Mucosa of descending colon (tissue), 3 donors: Measurements from ENCODE around the gene TMCC1. TPM values are rescaled to one million over a fixed set of nuclear protein-coding genes. Genes with fewer than 3 reads are reported as not detected.

ENCODE experiments used
- ATAC-seq: fragments of 200-7000 bp; cut with Tn5 transposase; one replicate; pipeline ENCODE4 v1.9.1; 2020; ENCODE audit warnings: mild to moderate bottlenecking, moderate library complexity
- DNase-seq, 3 donors: peaks; one replicate each; pipeline ENCODE4 v3.0.0-alpha.2; 2020
- H3K36me3 ChIP-seq: fragments of 200-600 bp; one replicate; pipeline ENCODE4 v1.8.0; 2021; ENCODE audit warnings: low read depth, mild to moderate bottlenecking
- H3K4me1 ChIP-seq: fragments of 200-600 bp; one replicate; pipeline ENCODE4 v1.8.0; 2021; ENCODE audit warnings: low read depth, mild to moderate bottlenecking
- H3K4me3 ChIP-seq: fragments of 200-600 bp; one replicate; pipeline ENCODE4 v1.8.0; 2021; ENCODE audit warnings: mild to moderate bottlenecking
- H3K9me3 ChIP-seq: fragments of 200-600 bp; one replicate; pipeline ENCODE4 v1.8.0; 2021; ENCODE audit warnings: mild to moderate bottlenecking
- CTCF ChIP-seq: fragments of 200-600 bp; IDR thresholded peaks from one replicate; pipeline ENCODE4 v1.8.0; 2022; ENCODE audit warnings: antibody characterized with exemption, mild to moderate bottlenecking
- intact Hi-C, 2 donors: fragments of 100-400 bp; cut with DNase I in 1 of 2; cut with micrococcal nuclease in 1 of 2; formaldehyde crosslinking; loops; one replicate each; pipeline versions ENCODE4 v1.11.0 to v1.11.1; 2022; cut with DNase I, micrococcal nuclease
- total RNA-seq, 3 donors: library from RNA; stranded (reverse); fragmentation: NEBNext Ultra II Directional in 2 of 3; extraction: Animal tissue kit (Norgen Biotek cat#: 25700) in 2 of 3; gene quantifications; one replicate each; pipeline versions ENCODE4 v1.2.1 to v1.2.4, GENCODE V29; 2021 to 2023
- donor health status: DM: no; HTN: no; CAD: no; lungs with moderate emphysema.
- donor health status: DM: no; HTN: no; CAD: no.
- donor health status: DM: no; HTN: yes; CAD: no.

Gene TMCC1
- total RNA-seq, 3 donors from 2014 or later, result 28.6 to 58.7 (median 28.9) TPM

GRCh38 chr3:129632056-129632455 is 261.5 kb downstream of the TMCC1 start:
- intact Hi-C loops, result loop anchor here in 1 of 2 donors (10.0 kb wide), 1 partner anchor 303 kb away; no protein-coding TSS in a partner anchor
- Histone ChIP-seq H3K4me3 (no peak overlapping the region), H3K4me1 (peaks cover 5% of the 10 kb centered on the region), H3K36me3 (no peaks in the 10 kb centered on the region), H3K9me3 (no peaks in the 10 kb centered on the region)
- DNase-seq (no peak), ATAC-seq (no peak)
- TF ChIP-seq CTCF, result no peak

- ATAC-seq (no peak), DNase-seq (peak in 1 of 3 donors; percentile 23)
- no peak overlapping the region for H3K4me3 ChIP-seq
- H3K4me1 ChIP-seq, result peaks cover 26% of the 10 kb centered on the region
- intact Hi-C loops, result no loop called here
- H3K9me3 ChIP-seq, result no peaks in the 10 kb centered on the region
- no peak for TF ChIP-seq CTCF
- no peaks in the 10 kb centered on the region for H3K36me3 ChIP-seq
Observed at GRCh38 chr3:129629011-129629410, 264.5 kb downstream of the TMCC1 start.

- no peak for TF ChIP-seq CTCF
- no peaks in the 10 kb centered on the region for H3K9me3 ChIP-seq
- ATAC-seq, result no peak
- H3K4me1 ChIP-seq, result peaks cover 34% of the 10 kb centered on the region
- no peak overlapping the region for H3K4me3 ChIP-seq
- no peaks in the 10 kb centered on the region for H3K36me3 ChIP-seq
- intact Hi-C loops, result no loop called here
- DNase-seq, result no peak
Observed at GRCh38 chr3:129628169-129628522, 265.4 kb downstream of the TMCC1 start.

- ATAC-seq (peak; percentile 53), DNase-seq (peak; percentile 79 to 81 (median 79))
- Histone ChIP-seq H3K4me1 (peaks cover 40% of the 10 kb centered on the region), H3K4me3 (peak overlapping the region; percentile 22), H3K36me3 (no peaks in the 10 kb centered on the region), H3K9me3 (no peaks in the 10 kb centered on the region)
- intact Hi-C loops, result no loop called here
- TF ChIP-seq CTCF, result peak; percentile 70
Observed at GRCh38 chr3:129627350-129628168, 266.0 kb downstream of the TMCC1 start.

- Histone ChIP-seq H3K4me3 (peak overlapping the region; percentile 22), H3K4me1 (peaks cover 45% of the 10 kb centered on the region), H3K36me3 (no peaks in the 10 kb centered on the region), H3K9me3 (no peaks in the 10 kb centered on the region)
- no peak for TF ChIP-seq CTCF
- intact Hi-C loops, result no loop called here
- peak; percentile 96 to 97 (median 96) for DNase-seq
- peak; percentile 92 for ATAC-seq
Observed at GRCh38 chr3:129626744-129627349, 266.7 kb downstream of the TMCC1 start.
